SHP77 treated with DMSO at 0.1 percent for 48 hours (cell line): ENCODE data around the gene EGR1.
"Not testable (repeated sequence)": the region's sequence is repeated elsewhere in the genome, so short reads cannot be mapped to it uniquely, and the experiment has no call there.

Experiments
- DNase-seq: peaks from one replicate; lab custom pipeline; 2025; lab: John Stamatoyannopoulos, UW

EGR1 gene

GRCh38 chr5:138469540-138470321, 4.5 kb downstream of the EGR1 start:
- DNase-seq, result no peak

- DNase-seq, result no peak
Observed at GRCh38 chr5:138470322-138471051, 5.2 kb downstream of the EGR1 start.

- DNase-seq, result no peak
Observed at GRCh38 chr5:138471052-138471361, 5.7 kb downstream of the EGR1 start.

GRCh38 chr5:138472353-138472752, 7.1 kb downstream of the EGR1 start:
- no peak for DNase-seq

GRCh38 chr5:138473151-138473550, 7.9 kb downstream of the EGR1 start:
- not testable (repeated sequence) for DNase-seq

GRCh38 chr5:138476918-138477317, 11.6 kb downstream of the EGR1 start:
- DNase-seq, result no peak

- no peak for DNase-seq
Observed at GRCh38 chr5:138482638-138483037, 17.4 kb downstream of the EGR1 start.

- DNase-seq, result no peak
Observed at GRCh38 chr5:138488481-138488945, 23.2 kb downstream of the EGR1 start.

GRCh38 chr5:138489683-138490061, 24.4 kb downstream of the EGR1 start:
- no peak for DNase-seq

- DNase-seq, result no peak
Observed at GRCh38 chr5:138490648-138491283, 25.5 kb downstream of the EGR1 start.

GRCh38 chr5:138491284-138491648, 26.0 kb downstream of the EGR1 start:
- no peak for DNase-seq

- DNase-seq, result no peak
Observed at GRCh38 chr5:138491669-138492559, 26.6 kb downstream of the EGR1 start.

- no peak for DNase-seq
Observed at GRCh38 chr5:138492560-138493045, 27.3 kb downstream of the EGR1 start.

GRCh38 chr5:138495351-138495750, 30.1 kb downstream of the EGR1 start:
- DNase-seq, result no peak

- no peak for DNase-seq
Observed at GRCh38 chr5:138498376-138498775, 33.1 kb downstream of the EGR1 start.

GRCh38 chr5:138502121-138502520, 36.8 kb downstream of the EGR1 start:
- DNase-seq, result no peak

- DNase-seq, result no peak
Observed at GRCh38 chr5:138502521-138502920, 37.2 kb downstream of the EGR1 start.

GRCh38 chr5:138503487-138504270, 38.4 kb downstream of the EGR1 start:
- peak; percentile 43 for DNase-seq

- no peak for DNase-seq
Observed at GRCh38 chr5:138504799-138505198, 39.5 kb downstream of the EGR1 start.

GRCh38 chr5:138506370-138507306, 41.4 kb downstream of the EGR1 start:
- DNase-seq, result no peak
